ENCODE measurements around the gene TAF9.

- TF ChIP-seq CTCF (IDR thresholded peaks at IDR 0.05) (no peak), EZH2 (IDR thresholded peaks at IDR 0.05) (no peak), EZH2phosphoT487 (IDR thresholded peaks at IDR 0.05) (no peak)
Measured at GRCh38 chr5:69367697-69368279, 1.5 kb downstream of the TAF9 start.
